Measurements from ENCODE around the gene SLC7A14. TPM values are rescaled to one million over a fixed set of nuclear protein-coding genes. Genes with fewer than 3 reads are reported as not detected.

SLC7A14 gene
- total RNA-seq, 2 experiments from 2014 or later, result not detected

DNA sequence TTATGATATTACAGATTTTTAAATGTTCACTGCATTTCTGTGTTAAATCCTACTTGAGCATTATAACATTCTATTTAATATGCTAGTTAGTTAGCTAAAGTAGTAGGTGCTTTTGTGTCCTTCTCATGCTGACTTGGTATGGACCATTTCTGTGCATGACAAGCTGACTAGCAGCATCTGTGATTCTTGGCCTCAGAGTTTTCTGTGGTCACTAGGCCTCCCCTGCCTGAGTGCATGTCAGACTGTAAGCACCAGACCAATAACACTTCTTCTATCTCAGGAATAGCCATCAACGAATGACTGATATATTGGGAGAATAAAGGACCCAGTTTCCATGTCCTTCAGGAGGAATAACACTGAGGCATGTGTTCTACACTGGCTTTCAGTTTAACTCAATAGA, 22.6 kb upstream of the SLC7A14 start:
- no peaks in the 10 kb centered on the region for H3K4me1 ChIP-seq (ENCODE audit: insufficient read depth, low read length, poor library complexity, severe bottlenecking)
- no peak for DNase-seq (ENCODE audit: low spot score)
- no peak overlapping the region for H2AFZ ChIP-seq (ENCODE audit: low read length)
- intact Hi-C loops (cut with micrococcal nuclease; ENCODE audit: unreplicated experiment), result no loop called here
- POLR2A ChIA-PET, result interaction anchor here (1.0 to 1.3 kb wide), 2 partner anchors 8 to 16 kb away, joined by 3 to 7 read pairs; no protein-coding TSS in a partner anchor
- no peak overlapping the region for H3K4me3 ChIP-seq (ENCODE audit: low read depth, low read length, poor library complexity, severe bottlenecking)
- no peaks in the 10 kb centered on the region for H3K79me2 ChIP-seq (ENCODE audit: insufficient read depth, low read depth, low read length)
- no peaks in the 10 kb centered on the region for H3K9me2 ChIP-seq (ENCODE audit: insufficient read depth, low read length)
- no peaks in the 10 kb centered on the region for H3K36me3 ChIP-seq (ENCODE audit: insufficient read depth, low read length)
- H3K27ac ChIP-seq (ENCODE audit: low read depth, low read length, poor library complexity, severe bottlenecking), result no peak overlapping the region
- H4K20me1 ChIP-seq (ENCODE audit: insufficient read depth, low read length), result no peaks in the 10 kb centered on the region
- no peaks in the 10 kb centered on the region for H3K9me3 ChIP-seq (ENCODE audit: low read length)
- CTCF ChIA-PET (ENCODE audit: unreplicated experiment), result no interaction called here
- TF ChIP-seq, protein P1, sequence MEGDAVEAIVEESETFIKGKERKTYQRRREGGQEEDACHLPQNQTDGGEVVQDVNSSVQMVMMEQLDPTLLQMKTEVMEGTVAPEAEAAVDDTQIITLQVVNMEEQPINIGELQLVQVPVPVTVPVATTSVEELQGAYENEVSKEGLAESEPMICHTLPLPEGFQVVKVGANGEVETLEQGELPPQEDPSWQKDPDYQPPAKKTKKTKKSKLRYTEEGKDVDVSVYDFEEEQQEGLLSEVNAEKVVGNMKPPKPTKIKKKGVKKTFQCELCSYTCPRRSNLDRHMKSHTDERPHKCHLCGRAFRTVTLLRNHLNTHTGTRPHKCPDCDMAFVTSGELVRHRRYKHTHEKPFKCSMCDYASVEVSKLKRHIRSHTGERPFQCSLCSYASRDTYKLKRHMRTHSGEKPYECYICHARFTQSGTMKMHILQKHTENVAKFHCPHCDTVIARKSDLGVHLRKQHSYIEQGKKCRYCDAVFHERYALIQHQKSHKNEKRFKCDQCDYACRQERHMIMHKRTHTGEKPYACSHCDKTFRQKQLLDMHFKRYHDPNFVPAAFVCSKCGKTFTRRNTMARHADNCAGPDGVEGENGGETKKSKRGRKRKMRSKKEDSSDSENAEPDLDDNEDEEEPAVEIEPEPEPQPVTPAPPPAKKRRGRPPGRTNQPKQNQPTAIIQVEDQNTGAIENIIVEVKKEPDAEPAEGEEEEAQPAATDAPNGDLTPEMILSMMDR (conservative IDR thresholded peaks at IDR 0.05; ENCODE audit: low read length), result no peak
- TF ChIP-seq EZH2phosphoT487 (IDR thresholded peaks at IDR 0.05; ENCODE audit: borderline replicate concordance, low read depth, low read length), result no peak
- no peak overlapping the region for H3K4me2 ChIP-seq (ENCODE audit: low read length)
- BruUV-seq (replicated peaks), result no TSS peak

DNA sequence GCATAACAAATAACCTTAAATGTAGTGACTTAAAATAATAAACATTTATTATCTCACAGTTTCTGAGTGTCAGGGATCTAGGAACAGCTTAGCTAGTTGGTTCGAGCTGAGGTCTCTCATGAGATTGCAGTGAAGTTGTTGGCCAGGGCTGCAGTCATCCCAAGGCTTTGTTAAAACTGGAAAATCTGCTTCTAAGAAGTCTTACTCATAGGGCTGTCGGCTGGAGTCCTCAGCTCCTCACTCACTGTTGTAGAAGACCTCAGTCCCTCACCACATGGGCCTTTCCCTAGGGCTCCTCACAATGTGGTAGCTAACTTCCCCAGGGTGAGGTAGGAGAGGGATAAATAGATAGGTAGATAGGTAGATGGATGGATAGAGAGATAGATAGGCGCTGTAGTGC, 20.8 kb upstream of the SLC7A14 start:
- intact Hi-C loops (cut with micrococcal nuclease; ENCODE audit: unreplicated experiment), result no loop called here
- Histone ChIP-seq H3K9me2 (ENCODE audit: insufficient read depth, low read length) (no peaks in the 10 kb centered on the region), H3K79me2 (ENCODE audit: insufficient read depth, low read depth, low read length) (no peaks in the 10 kb centered on the region), H3K27ac (ENCODE audit: low read depth, low read length, poor library complexity, severe bottlenecking) (no peak overlapping the region), H2AFZ (ENCODE audit: low read length) (no peak overlapping the region), H3K4me2 (ENCODE audit: low read length) (no peak overlapping the region), H3K4me3 (ENCODE audit: low read depth, low read length, poor library complexity, severe bottlenecking) (no peak overlapping the region), H3K9me3 (ENCODE audit: low read length) (no peaks in the 10 kb centered on the region), H3K4me1 (ENCODE audit: insufficient read depth, low read length, poor library complexity, severe bottlenecking) (no peaks in the 10 kb centered on the region), H4K20me1 (ENCODE audit: insufficient read depth, low read length) (no peaks in the 10 kb centered on the region), H3K36me3 (ENCODE audit: insufficient read depth, low read length) (no peaks in the 10 kb centered on the region)
- no peak for DNase-seq (ENCODE audit: low spot score)
- ChIA-PET POLR2A (no interaction called here), CTCF (ENCODE audit: unreplicated experiment) (no interaction called here)
- TF ChIP-seq, protein P1 (conservative IDR thresholded peaks at IDR 0.05; ENCODE audit: low read length), result no peak
- no peak for TF ChIP-seq EZH2phosphoT487 (IDR thresholded peaks at IDR 0.05; ENCODE audit: borderline replicate concordance, low read depth, low read length)
- no TSS peak for BruUV-seq (replicated peaks)

DNA sequence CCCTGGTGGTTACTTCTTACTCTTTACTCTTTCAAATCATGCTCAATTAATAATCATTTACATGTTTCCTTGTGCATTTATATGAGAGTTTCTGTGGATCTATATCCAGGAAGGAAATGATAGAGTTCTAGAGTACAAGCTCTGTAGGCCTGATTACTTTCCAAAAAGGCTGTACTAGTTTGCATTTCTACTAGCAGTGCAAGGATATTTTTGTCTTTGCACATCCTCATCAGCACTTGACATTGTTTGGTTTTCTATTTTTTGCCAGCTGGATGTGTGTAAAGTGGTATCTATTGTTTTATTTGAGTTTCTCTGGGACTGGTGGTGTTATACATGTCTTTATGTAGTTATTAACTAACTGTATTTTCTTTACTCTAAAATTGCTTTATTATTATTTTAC, 19.6 kb upstream of the SLC7A14 start:
- no peaks in the 10 kb centered on the region for H3K4me1 ChIP-seq (ENCODE audit: insufficient read depth, low read length, poor library complexity, severe bottlenecking)
- CTCF ChIA-PET (ENCODE audit: unreplicated experiment), result no interaction called here
- H3K79me2 ChIP-seq (ENCODE audit: insufficient read depth, low read depth, low read length), result no peaks in the 10 kb centered on the region
- H3K27ac ChIP-seq (ENCODE audit: low read depth, low read length, poor library complexity, severe bottlenecking), result no peak overlapping the region
- H3K4me2 ChIP-seq (ENCODE audit: low read length), result no peak overlapping the region
- POLR2A ChIA-PET, result interaction anchor here (0.7 kb wide), 1 partner anchor 159 kb away, joined by 4 read pairs; no protein-coding TSS in a partner anchor
- intact Hi-C loops (cut with micrococcal nuclease; ENCODE audit: unreplicated experiment), result no loop called here
- BruUV-seq (replicated peaks), result no TSS peak
- H3K9me3 ChIP-seq (ENCODE audit: low read length), result no peaks in the 10 kb centered on the region
- DNase-seq (ENCODE audit: low spot score), result no peak
- H3K9me2 ChIP-seq (ENCODE audit: insufficient read depth, low read length), result no peaks in the 10 kb centered on the region
- H3K4me3 ChIP-seq (ENCODE audit: low read depth, low read length, poor library complexity, severe bottlenecking), result no peak overlapping the region
- no peak for TF ChIP-seq EZH2phosphoT487 (IDR thresholded peaks at IDR 0.05; ENCODE audit: borderline replicate concordance, low read depth, low read length)
- TF ChIP-seq, protein P1 (conservative IDR thresholded peaks at IDR 0.05; ENCODE audit: low read length), result no peak
- no peak overlapping the region for H2AFZ ChIP-seq (ENCODE audit: low read length)
- H4K20me1 ChIP-seq (ENCODE audit: insufficient read depth, low read length), result no peaks in the 10 kb centered on the region
- no peaks in the 10 kb centered on the region for H3K36me3 ChIP-seq (ENCODE audit: insufficient read depth, low read length)
